Measurements from ENCODE around the gene ISM2. TPM values are rescaled to one million over a fixed set of nuclear protein-coding genes. Genes with fewer than 3 reads are reported as not detected.
A peak's percentile ranks its signal among the peaks of the same experiment; 100 is the strongest.

The ISM2 gene
- total RNA-seq, 2 experiments from 2014 or later = 0.41 to 0.53 TPM

DNA sequence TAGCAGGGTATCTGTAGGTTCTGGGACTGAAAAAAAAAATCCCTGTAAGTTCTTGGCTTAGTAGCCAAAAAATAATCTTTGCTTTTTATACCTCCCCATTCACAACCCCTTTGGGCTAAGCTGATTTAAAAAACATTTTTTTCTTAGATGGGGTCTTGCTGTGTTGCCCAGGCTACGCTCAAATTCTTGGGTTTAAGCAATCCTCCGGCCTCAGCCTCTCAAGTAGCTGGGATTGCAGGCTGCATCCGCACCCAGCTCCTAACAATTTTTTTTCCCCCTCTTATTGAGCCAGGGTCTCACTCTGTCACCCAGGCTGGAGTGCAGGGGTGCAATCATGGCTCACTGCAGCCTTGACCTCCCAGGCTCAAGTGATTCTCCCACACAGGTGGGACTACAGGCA is 9.1 kb upstream of the ISM2 start:
- intact Hi-C loops (cut with DNase I, micrococcal nuclease) = no loop called here
- Mint-ChIP-seq H3K27me3 (no peaks in the 10 kb centered on the region), H3K27ac (no peak overlapping the region), H3K9me3 (ENCODE audit: low read depth) (peaks cover 5% of the 10 kb centered on the region), H3K4me1 (no peaks in the 10 kb centered on the region), H3K4me3 (no peak overlapping the region), H3K36me3 (ENCODE audit: low read depth) (peaks cover 32% of the 10 kb centered on the region)
- ChIA-PET POLR2A (no interaction called here), CTCF (no interaction called here)
- ATAC-seq (no peak), DNase-seq (no peak)

DNA sequence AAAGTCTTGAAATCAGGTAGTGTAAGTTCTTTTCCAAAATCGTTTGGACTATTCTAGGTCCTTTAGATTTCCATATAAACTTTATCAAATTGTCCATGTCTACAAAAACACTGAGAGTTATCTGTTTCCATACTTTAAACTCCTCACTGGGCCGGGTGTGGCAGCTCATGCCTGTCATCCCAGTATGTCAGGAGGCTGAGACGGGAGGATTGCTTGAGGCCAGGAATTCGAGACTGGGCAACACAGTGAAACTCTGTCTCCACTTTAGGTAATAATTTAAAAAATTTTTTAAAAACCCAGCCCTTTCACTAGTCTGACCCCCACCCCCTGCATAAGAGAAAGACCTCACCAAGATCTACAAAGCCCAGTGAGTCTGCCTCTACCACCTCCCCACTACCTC is 6.4 kb upstream of the ISM2 start:
- ChIA-PET POLR2A (no interaction called here), CTCF (no interaction called here)

DNA sequence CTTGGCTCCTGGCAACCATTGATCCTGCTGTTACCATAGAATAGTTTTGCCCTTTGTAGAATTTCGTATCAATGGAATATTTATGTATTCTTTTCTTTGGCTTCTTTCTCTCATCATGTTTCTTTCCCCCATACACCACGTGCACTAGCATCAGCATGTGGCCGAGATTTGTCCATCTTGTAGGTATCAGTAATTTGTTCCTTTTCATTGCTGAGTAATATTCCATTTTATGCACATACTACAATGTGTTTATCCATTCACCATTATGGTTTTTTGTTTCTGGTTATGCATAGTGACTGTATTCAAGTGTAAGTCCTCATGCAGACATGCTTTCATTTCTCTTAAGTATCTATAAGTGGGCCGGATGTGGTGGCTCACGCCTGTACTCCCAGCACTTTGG is 4.5 kb upstream of the ISM2 start:
- ATAC-seq = no peak
- Mint-ChIP-seq H3K36me3 (ENCODE audit: low read depth) (peaks cover 7% of the 10 kb centered on the region), H3K27me3 (peaks cover 16% of the 10 kb centered on the region), H3K27ac (no peak overlapping the region), H3K4me1 (peaks cover 2% of the 10 kb centered on the region), H3K9me3 (ENCODE audit: low read depth) (peaks cover 5% of the 10 kb centered on the region), H3K4me3 (no peak overlapping the region)
- intact Hi-C loops (cut with DNase I, micrococcal nuclease) = no loop called here
- no peak for DNase-seq
- CTCF ChIA-PET = no interaction called here
- POLR2A ChIA-PET = no interaction called here

More for the DNA sequence above, 6.4 kb upstream of the ISM2 start:
- H3K27me3 Mint-ChIP-seq = peaks cover 7% of the 10 kb centered on the region
- no peaks in the 10 kb centered on the region for H3K4me1 Mint-ChIP-seq
- no peak overlapping the region for H3K4me3 Mint-ChIP-seq
- intact Hi-C loops (cut with DNase I, micrococcal nuclease) = no loop called here
- DNase-seq = no peak
- H3K36me3 Mint-ChIP-seq (ENCODE audit: low read depth) = peaks cover 14% of the 10 kb centered on the region
- no peak for ATAC-seq
- H3K27ac Mint-ChIP-seq = no peak overlapping the region
- peaks cover 5% of the 10 kb centered on the region for H3K9me3 Mint-ChIP-seq (ENCODE audit: low read depth)

DNA sequence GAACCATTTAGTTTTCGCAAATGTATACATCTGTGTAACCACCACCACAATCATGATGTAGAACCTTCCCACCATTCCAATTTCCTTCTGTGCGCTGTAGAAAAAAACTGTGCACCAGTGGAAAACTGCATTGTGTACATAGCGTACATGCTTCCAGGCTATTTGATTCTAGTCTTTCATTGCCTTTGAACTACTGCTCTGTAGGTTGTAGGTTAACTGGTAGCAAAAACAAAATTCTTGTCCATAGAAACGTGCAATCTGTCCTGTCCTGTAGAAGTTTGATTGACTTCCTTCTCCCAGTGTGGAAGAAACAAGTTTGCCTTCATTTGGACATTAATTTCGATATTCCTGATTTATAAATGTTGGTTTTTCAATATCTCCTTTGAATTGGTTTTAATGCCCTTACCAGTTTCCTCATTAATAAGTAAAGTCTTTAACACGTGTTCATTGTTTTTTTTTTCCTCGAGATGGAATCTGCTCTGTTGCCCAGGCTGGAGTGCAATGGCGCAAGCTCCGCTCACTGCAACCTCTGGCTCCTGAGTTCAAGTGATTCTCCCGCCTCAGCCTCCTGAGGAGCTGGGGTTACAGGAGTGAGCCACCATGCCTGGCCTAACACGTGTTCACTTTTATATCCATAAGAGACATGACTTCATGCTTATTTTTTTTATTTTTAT is 3.6 kb upstream of the ISM2 start:
- ATAC-seq (no peak), DNase-seq (no peak)
- H3K4me3 Mint-ChIP-seq = no peak overlapping the region
- H3K36me3 Mint-ChIP-seq (ENCODE audit: low read depth) = no peaks in the 10 kb centered on the region
- H3K4me1 Mint-ChIP-seq = peaks cover 6% of the 10 kb centered on the region
- CTCF ChIA-PET = no interaction called here
- POLR2A ChIA-PET = no interaction called here
- H3K27me3 Mint-ChIP-seq = peaks cover 24% of the 10 kb centered on the region
- H3K27ac Mint-ChIP-seq = no peak overlapping the region
- intact Hi-C loops (cut with DNase I, micrococcal nuclease) = no loop called here
- peaks cover 5% of the 10 kb centered on the region for H3K9me3 Mint-ChIP-seq (ENCODE audit: low read depth)

DNA sequence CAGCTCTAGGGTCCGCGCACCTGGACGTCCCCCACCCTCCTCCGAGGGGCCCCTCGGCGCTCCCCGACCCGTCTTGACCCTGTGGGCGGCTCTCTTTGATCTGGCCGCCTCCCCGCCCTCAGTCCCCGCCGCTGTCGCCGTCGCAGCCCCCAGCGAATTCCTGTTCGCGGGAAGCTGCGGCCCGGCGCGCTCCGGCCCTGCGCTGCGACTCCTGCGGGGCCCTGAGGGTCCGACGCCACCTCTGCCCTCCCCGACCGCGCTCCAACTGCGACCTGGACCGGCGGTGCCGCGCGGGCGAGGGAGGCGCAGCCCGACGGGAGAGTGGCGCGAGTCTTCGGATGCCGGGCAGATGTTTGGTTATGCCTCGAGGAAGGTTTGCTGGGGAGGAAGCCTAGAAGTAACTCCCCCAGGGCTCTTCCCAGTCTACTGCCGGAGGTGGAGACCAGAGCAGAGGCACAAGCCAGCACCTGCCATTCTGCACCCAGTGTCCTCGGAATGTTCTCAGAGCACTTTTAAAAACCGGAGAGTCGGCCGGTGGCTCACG is 440 bp upstream of the ISM2 start:
- Mint-ChIP-seq H3K4me1 (peaks cover 6% of the 10 kb centered on the region), H3K4me3 (peak overlapping the region; percentile 47), H3K9me3 (ENCODE audit: low read depth) (peaks cover 5% of the 10 kb centered on the region), H3K36me3 (ENCODE audit: low read depth) (no peaks in the 10 kb centered on the region), H3K27ac (no peak overlapping the region), H3K27me3 (peaks cover 31% of the 10 kb centered on the region)
- ChIA-PET POLR2A (interaction anchor here (0.8 kb wide), 1 partner anchor 17 kb away, joined by 3 read pairs; no protein-coding TSS in a partner anchor), CTCF (no interaction called here)
- ATAC-seq (no peak), DNase-seq (peak; percentile 16)
- intact Hi-C loops (cut with DNase I, micrococcal nuclease) = loop anchor here in 1 of 2 experiments (2.0 kb wide), 1 partner anchor 40 kb away; the partner anchor contains the start of gene AHSA1

DNA sequence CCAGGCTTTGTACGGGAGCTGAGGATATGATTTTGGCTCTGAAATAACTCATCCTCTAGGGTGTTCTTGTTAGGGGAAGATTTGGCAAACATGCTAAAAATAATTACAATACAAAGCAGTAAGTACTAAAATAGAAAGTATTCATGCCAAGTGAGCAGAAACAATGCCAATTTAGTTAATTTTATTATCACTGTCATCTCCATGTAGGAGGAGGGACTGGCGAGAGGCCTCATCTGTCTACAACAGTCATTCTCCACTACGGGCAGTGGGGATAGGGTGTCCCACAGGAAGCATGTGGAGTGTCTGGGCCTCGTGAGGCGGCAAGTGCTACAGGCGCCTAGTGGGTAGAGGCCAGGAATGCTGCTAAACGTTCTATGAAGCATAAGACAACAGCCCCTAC is 3.3 kb downstream of the ISM2 start:
- intact Hi-C loops (cut with DNase I, micrococcal nuclease) = no loop called here
- DNase-seq = no peak
- CTCF ChIA-PET = no interaction called here
- POLR2A ChIA-PET = no interaction called here
- no peaks in the 10 kb centered on the region for H3K36me3 Mint-ChIP-seq (ENCODE audit: low read depth)
- no peaks in the 10 kb centered on the region for H3K9me3 Mint-ChIP-seq (ENCODE audit: low read depth)
- no peak for ATAC-seq
- no peak overlapping the region for H3K27ac Mint-ChIP-seq
- H3K4me1 Mint-ChIP-seq = peaks cover 6% of the 10 kb centered on the region
- H3K27me3 Mint-ChIP-seq = peaks cover 26% of the 10 kb centered on the region
- no peak overlapping the region for H3K4me3 Mint-ChIP-seq

DNA sequence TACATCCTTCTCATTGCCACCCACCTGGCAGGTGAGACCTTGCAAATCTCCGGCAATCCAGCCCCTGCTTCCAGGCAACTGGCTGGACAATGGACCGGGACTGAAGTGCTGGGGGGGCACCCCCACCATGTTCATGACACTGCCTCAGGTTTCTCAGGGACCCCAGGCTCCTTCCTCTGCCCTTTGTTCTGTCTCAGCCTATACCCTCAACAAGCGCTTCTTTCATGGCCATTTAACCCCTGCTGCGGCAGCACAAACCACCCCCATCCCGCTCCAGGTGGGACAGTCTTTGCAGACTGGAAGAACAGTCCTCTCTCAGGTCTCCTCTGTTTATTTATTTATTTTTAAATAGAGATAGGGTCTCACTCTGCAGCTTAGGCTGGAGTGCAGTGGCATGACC is 7.6 kb downstream of the ISM2 start:
- intact Hi-C loops (cut with DNase I, micrococcal nuclease) = no loop called here
- CTCF ChIA-PET = no interaction called here
- peaks cover 4% of the 10 kb centered on the region for H3K27me3 Mint-ChIP-seq
- no peak overlapping the region for H3K27ac Mint-ChIP-seq
- POLR2A ChIA-PET = no interaction called here
- H3K36me3 Mint-ChIP-seq (ENCODE audit: low read depth) = no peaks in the 10 kb centered on the region
- no peaks in the 10 kb centered on the region for H3K9me3 Mint-ChIP-seq (ENCODE audit: low read depth)
- DNase-seq = no peak
- no peak for ATAC-seq
- H3K4me1 Mint-ChIP-seq = no peaks in the 10 kb centered on the region
- no peak overlapping the region for H3K4me3 Mint-ChIP-seq

DNA sequence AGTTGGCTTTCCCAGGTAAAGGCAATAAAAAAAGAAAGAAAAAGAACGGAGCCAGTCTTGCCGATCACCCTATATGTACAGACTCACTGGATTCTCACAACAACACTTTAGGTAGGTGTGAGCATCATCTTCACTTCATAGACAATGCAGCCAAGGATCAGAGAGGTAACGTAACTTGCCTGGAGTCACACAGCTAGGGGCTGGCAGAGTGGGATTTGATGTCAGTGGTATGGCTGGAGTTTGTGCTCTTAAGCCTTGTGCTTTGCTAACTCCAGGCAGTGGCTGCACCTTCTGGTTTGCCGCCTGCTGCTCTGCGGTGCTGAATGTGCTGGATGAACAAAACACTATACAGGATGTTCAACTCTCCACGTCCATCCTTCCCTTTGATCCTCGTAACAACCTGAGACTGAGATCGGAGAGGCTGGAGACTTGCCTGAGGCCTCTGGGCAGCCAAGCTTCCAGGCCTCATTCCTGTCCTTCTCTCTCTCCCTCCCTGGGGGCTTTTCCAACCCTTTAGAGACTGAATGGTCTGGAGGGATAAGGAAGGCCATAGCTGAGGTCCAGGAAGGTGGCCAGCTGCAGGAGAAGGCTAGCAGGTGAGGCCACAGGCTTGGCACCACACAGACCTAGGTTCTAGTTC is 8.1 kb downstream of the ISM2 start:
- ATAC-seq (no peak), DNase-seq (no peak)
- Mint-ChIP-seq H3K27ac (no peak overlapping the region), H3K36me3 (ENCODE audit: low read depth) (no peaks in the 10 kb centered on the region), H3K4me3 (no peak overlapping the region), H3K27me3 (no peaks in the 10 kb centered on the region), H3K9me3 (ENCODE audit: low read depth) (no peaks in the 10 kb centered on the region), H3K4me1 (no peaks in the 10 kb centered on the region)
- intact Hi-C loops (cut with DNase I, micrococcal nuclease) = no loop called here
- ChIA-PET CTCF (no interaction called here), POLR2A (no interaction called here)

DNA sequence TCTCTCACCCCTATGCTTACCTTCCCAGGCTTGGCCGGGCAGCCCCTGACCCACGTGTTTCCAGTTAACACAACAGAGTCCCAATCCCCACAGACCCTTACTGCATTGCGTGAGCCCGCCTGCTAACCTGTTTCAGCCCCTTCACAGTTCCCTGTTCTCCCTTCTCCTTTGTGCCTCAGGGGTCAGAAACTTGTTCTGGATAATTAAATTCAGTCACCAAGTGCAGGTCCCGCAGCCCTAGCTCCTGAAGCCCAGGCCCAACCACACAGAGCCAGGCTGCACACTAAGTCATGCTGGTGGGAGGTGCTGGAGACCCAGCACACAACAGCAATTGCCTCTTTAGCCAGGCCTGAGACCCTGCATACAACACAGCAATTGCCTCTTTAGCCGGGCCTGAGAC is 9.6 kb downstream of the ISM2 start:
- CTCF ChIA-PET = interaction anchor here (0.6 kb wide), 1 partner anchor 568 kb away, joined by 3 read pairs; no protein-coding TSS in a partner anchor
- Mint-ChIP-seq H3K9me3 (ENCODE audit: low read depth) (no peaks in the 10 kb centered on the region), H3K36me3 (ENCODE audit: low read depth) (no peaks in the 10 kb centered on the region), H3K27ac (no peak overlapping the region), H3K4me1 (no peaks in the 10 kb centered on the region), H3K27me3 (no peaks in the 10 kb centered on the region), H3K4me3 (no peak overlapping the region)
- no peak for DNase-seq
- POLR2A ChIA-PET = no interaction called here
- ATAC-seq = no peak
- intact Hi-C loops (cut with DNase I, micrococcal nuclease) = no loop called here

DNA sequence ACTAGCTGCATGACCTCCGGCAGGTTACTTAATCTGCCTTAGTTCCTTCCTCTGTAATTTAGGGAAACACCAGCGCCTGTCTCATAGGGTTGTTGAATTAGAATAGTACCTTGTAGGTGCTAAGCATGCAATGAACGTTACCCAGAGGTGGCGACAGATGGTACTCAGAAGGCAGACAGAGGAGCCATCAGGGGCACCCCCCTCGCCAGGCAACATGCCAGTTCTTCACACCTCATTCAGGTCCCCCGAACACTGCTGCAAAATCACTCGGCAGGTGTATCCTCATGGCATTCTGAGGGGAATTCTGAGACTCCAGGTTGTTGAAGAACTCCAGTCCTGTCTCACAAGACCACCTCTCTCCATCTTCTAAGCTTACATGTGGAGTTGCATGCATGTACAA is 10.1 kb downstream of the ISM2 start:
- intact Hi-C loops (cut with DNase I, micrococcal nuclease) = no loop called here
- no peak overlapping the region for H3K4me3 Mint-ChIP-seq
- no peaks in the 10 kb centered on the region for H3K4me1 Mint-ChIP-seq
- DNase-seq (no peak), ATAC-seq (no peak)
- CTCF ChIA-PET = no interaction called here
- POLR2A ChIA-PET = interaction anchor here (0.5 kb wide), 1 partner anchor 337 kb away, joined by 5 read pairs; no protein-coding TSS in a partner anchor
- H3K27ac Mint-ChIP-seq = no peak overlapping the region
- no peaks in the 10 kb centered on the region for H3K36me3 Mint-ChIP-seq (ENCODE audit: low read depth)
- H3K27me3 Mint-ChIP-seq = no peaks in the 10 kb centered on the region
- no peaks in the 10 kb centered on the region for H3K9me3 Mint-ChIP-seq (ENCODE audit: low read depth)

DNA sequence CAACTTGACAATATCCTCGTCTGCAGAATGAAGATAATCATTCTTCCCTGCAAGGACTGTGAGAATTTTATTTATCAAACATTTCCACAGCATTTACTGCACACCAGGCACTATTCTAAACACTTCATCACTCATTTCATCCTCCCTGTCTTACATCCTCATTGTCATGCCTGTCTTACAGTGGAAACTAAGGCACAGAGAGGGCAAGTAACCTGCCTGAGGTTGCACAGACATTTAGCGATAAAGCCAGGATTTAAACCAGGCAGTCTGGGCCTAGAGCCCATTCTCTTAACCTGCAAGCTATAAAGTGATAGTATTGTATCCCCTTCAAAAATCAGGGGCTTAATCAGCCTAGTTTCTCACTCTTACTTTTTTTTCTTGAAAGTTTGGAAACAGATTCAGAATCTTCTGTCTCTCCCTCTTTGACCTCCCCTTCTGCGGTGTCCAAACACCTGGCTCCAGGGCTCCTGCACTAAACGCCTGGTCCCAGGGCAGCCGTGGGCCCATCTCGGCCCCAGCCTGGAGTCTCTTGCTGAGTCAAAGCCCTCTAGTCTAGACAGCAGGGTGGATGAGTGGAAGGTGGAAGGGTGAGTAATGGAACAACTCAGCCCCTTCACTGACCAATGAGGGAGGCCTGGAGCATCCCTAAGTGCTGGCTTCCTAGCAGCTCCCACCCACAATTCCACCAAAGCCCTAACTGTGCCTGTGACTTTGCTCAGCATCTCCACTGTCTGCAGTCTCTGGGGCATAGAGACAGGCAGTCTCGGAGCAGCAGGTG is 12.5 kb downstream of the ISM2 start:
- ChIA-PET CTCF (interaction anchor here (0.7 kb wide), 1 partner anchor 88 kb away, joined by 3 read pairs; no protein-coding TSS in a partner anchor), POLR2A (interaction anchor here (0.6 kb wide), 1 partner anchor 310 kb away, joined by 4 read pairs; no protein-coding TSS in a partner anchor)
- DNase-seq = no peak
- H3K4me3 Mint-ChIP-seq = no peak overlapping the region
- H3K4me1 Mint-ChIP-seq = no peaks in the 10 kb centered on the region
- intact Hi-C loops (cut with DNase I, micrococcal nuclease) = no loop called here
- no peaks in the 10 kb centered on the region for H3K9me3 Mint-ChIP-seq (ENCODE audit: low read depth)
- no peak overlapping the region for H3K27ac Mint-ChIP-seq
- ATAC-seq = no peak
- H3K36me3 Mint-ChIP-seq (ENCODE audit: low read depth) = no peaks in the 10 kb centered on the region
- no peaks in the 10 kb centered on the region for H3K27me3 Mint-ChIP-seq

DNA sequence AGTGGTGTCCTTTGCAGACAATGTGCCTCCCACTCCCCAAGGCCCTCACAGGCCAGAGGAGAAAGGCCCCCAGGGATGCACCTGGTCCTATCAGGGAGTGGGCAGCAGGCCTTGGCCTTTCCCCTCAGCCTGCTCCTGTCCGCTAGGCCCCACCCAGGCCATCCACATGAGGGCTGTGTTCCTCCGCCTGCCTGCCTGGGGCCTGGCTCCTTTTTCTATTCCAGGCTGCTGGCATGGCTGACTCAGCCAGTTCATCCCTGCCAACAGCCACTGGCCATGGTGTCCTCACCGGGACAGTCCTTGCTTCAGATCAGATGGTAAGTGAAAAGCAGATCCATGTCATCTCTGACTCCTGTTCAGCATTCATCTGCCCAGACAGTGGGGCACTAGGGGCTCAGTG is 13.4 kb downstream of the ISM2 start:
- DNase-seq (no peak), ATAC-seq (no peak)
- POLR2A ChIA-PET = no interaction called here
- Mint-ChIP-seq H3K4me1 (no peaks in the 10 kb centered on the region), H3K4me3 (no peak overlapping the region), H3K27me3 (no peaks in the 10 kb centered on the region), H3K36me3 (ENCODE audit: low read depth) (no peaks in the 10 kb centered on the region), H3K27ac (no peak overlapping the region), H3K9me3 (ENCODE audit: low read depth) (no peaks in the 10 kb centered on the region)
- intact Hi-C loops (cut with DNase I, micrococcal nuclease) = no loop called here
- CTCF ChIA-PET = no interaction called here
